WTC11 (cell line): Measurements from ENCODE around the gene ISG15. TPM values are rescaled to one million over a fixed set of nuclear protein-coding genes. Genes with fewer than 3 reads are reported as not detected.

Experiments used
- ATAC-seq: fragments of 200-7000 bp; cut with Tn5 transposase; 2 replicates; pipeline ENCODE4 v1.10.0; 2021; ENCODE audit warnings: mild to moderate bottlenecking, moderate library complexity
- CTCF ChIA-PET: fragments of 300-600 bp; sonication (Branson Sonifier 250); formaldehyde crosslinking; loops from one replicate; lab custom pipeline; 2021; ENCODE audit warnings: antibody characterized with exemption; lab: Charles Lee
- POLR2A ChIA-PET: fragments of 350-600 bp; sonication (Branson Sonifier 250); formaldehyde crosslinking; loops from one replicate; lab custom pipeline; 2021; ENCODE audit warnings: antibody characterized with exemption; lab: Charles Lee
- DNase-seq: peaks from one replicate; pipeline ENCODE4 v3.0.0; 2021; ENCODE audit warnings: low spot score
- H3K27ac Mint-ChIP-seq: 2 replicates; pipeline ENCODE4 v1.8.0; 2021; ENCODE audit warnings: mixed read lengths
- H3K27me3 Mint-ChIP-seq: 2 replicates; pipeline ENCODE4 v1.8.0; 2021; ENCODE audit warnings: low read depth, mild to moderate bottlenecking, moderate library complexity, mixed read lengths
- H3K36me3 Mint-ChIP-seq: 2 replicates; pipeline ENCODE4 v1.8.0; 2021; ENCODE audit warnings: mixed read lengths
- H3K4me1 Mint-ChIP-seq: 2 replicates; pipeline ENCODE4 v1.8.0; 2022; ENCODE audit warnings: mixed read lengths
- H3K4me3 Mint-ChIP-seq: 2 replicates; pipeline ENCODE4 v1.8.0; 2021; ENCODE audit warnings: mild to moderate bottlenecking, moderate library complexity, mixed read lengths
- H3K9me3 Mint-ChIP-seq: 2 replicates; pipeline ENCODE4 v1.8.0; 2021; ENCODE audit warnings: mixed read lengths
- ARID4B ChIP-seq: sonication (generic); formaldehyde crosslinking; IDR thresholded peaks from 2 replicates; pipeline ENCODE4 v1.8.0; 2023; ENCODE audit warnings: missing genetic modification reagents, mild to moderate bottlenecking, borderline replicate concordance
- ATF2 ChIP-seq: sonication (generic); formaldehyde crosslinking; IDR thresholded peaks from 2 replicates; pipeline ENCODE4 v1.8.1; 2022; ENCODE audit warnings: low read depth, missing genetic modification reagents, borderline replicate concordance
- E2F4 ChIP-seq: sonication (generic); formaldehyde crosslinking; IDR thresholded peaks from 2 replicates; pipeline ENCODE4 v1.8.1; 2022; ENCODE audit warnings: low read depth, mild to moderate bottlenecking, moderate library complexity, missing genetic modification reagents, borderline replicate concordance
- ELF4 ChIP-seq: sonication (generic); formaldehyde crosslinking; IDR thresholded peaks from 2 replicates; pipeline ENCODE4 v1.8.1; 2022; ENCODE audit warnings: low read depth, mild to moderate bottlenecking, moderate library complexity, missing genetic modification reagents
- ESRRA ChIP-seq: sonication (generic); formaldehyde crosslinking; IDR thresholded peaks from 2 replicates; pipeline ENCODE4 v1.8.1; 2022; ENCODE audit warnings: mild to moderate bottlenecking, missing genetic modification reagents, borderline replicate concordance
- GABPB1 ChIP-seq: sonication (generic); formaldehyde crosslinking; IDR thresholded peaks from 2 replicates; pipeline ENCODE4 v1.8.1; 2023; ENCODE audit warnings: mild to moderate bottlenecking, missing genetic modification reagents
- HMGXB4 ChIP-seq: sonication (generic); formaldehyde crosslinking; IDR thresholded peaks from 2 replicates; pipeline ENCODE4 v1.8.1; 2023; ENCODE audit warnings: mild to moderate bottlenecking, moderate library complexity, missing genetic modification reagents
- IRF2 ChIP-seq: sonication (generic); formaldehyde crosslinking; IDR thresholded peaks from 2 replicates; pipeline ENCODE4 v1.8.0; 2022; ENCODE audit warnings: low read depth, missing genetic modification reagents, borderline replicate concordance
- MLX ChIP-seq: sonication (generic); formaldehyde crosslinking; IDR thresholded peaks from 2 replicates; pipeline ENCODE4 v1.8.1; 2023; ENCODE audit warnings: mild to moderate bottlenecking, missing genetic modification reagents, moderate library complexity
- MYBL2 ChIP-seq: sonication (generic); formaldehyde crosslinking; IDR thresholded peaks from 2 replicates; pipeline ENCODE4 v1.8.1; 2023; ENCODE audit warnings: mild to moderate bottlenecking, moderate library complexity, missing genetic modification reagents
- NR1H2 ChIP-seq: sonication (generic); formaldehyde crosslinking; IDR thresholded peaks from 2 replicates; pipeline ENCODE4 v1.9.0; 2021; ENCODE audit warnings: mild to moderate bottlenecking, moderate library complexity, missing genetic modification reagents
- NR2C2 ChIP-seq: sonication (generic); formaldehyde crosslinking; IDR thresholded peaks from 2 replicates; pipeline ENCODE4 v1.8.0; 2022; ENCODE audit warnings: mild to moderate bottlenecking, missing genetic modification reagents
- OVOL2 ChIP-seq: fragments of 250-450 bp; sonication (Bioruptor Pico); IDR thresholded peaks from 2 replicates; pipeline ENCODE4 v1.9.0; 2021; ENCODE audit warnings: mild to moderate bottlenecking, borderline replicate concordance
- PRRX2 ChIP-seq: fragments of 250-450 bp; sonication (Bioruptor Pico); IDR thresholded peaks from 2 replicates; pipeline ENCODE4 v1.8.0; 2021; ENCODE audit warnings: mild to moderate bottlenecking
- SMAD3 ChIP-seq: sonication (generic); formaldehyde crosslinking; IDR thresholded peaks from 2 replicates; pipeline ENCODE4 v1.8.0; 2022; ENCODE audit warnings: missing genetic modification reagents, mild to moderate bottlenecking, borderline replicate concordance
- SP1 ChIP-seq: sonication (generic); formaldehyde crosslinking; conservative IDR thresholded peaks from 2 replicates; pipeline ENCODE4 v1.8.1; 2022; ENCODE audit warnings: missing genetic modification reagents
- ZNF121 ChIP-seq: sonication (generic); formaldehyde crosslinking; IDR thresholded peaks from 2 replicates; pipeline ENCODE4 v1.8.0; 2023; ENCODE audit warnings: missing genetic modification reagents
- ZNF423 ChIP-seq: fragments of 250-450 bp; sonication (Bioruptor Pico); IDR thresholded peaks from 2 replicates; pipeline ENCODE4 v2.1.2; 2022; ENCODE audit warnings: mild to moderate bottlenecking, moderate library complexity
- total RNA-seq: library from RNA; stranded (reverse); gene quantifications from 3 replicates; pipeline ENCODE4 v1.2.3, GENCODE V29; 2021

The ISG15 gene
- total RNA-seq, 1 experiment from 2014 or later, result 29.5 TPM

DNA sequence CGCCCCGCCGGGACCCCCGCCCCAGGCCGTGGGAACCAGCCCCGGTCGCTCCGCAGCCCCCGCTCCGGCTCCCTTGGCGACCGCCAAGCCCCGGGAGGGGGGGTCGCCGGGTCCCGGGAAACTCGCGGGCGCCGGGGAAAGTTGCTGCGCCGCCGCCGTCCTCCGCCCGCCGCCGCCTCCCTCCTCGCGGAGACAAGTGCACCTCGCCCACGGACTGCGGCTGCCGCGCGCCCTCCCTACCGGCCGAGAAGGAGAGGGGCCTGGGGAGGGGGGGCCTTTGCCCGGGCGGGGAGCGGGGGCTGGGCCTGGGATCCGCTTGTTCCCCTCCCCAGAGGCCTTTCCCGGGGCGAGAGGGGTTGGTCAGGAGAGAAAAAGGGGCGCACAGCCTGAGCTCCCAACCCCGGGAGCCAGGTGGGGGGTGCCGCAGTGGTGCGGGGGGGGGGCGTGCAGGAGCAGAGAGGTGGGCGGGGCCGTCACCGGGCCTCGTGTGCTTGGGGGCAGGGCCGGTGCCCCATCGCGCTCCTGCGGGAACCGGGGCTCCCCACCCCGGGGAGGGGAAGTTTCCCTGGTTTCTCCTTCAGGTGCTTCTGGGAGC, 7.2 kb downstream of the ISG15 start:
- Mint-ChIP-seq H3K4me1 (peaks cover 31% of the 10 kb centered on the region), H3K27ac (no peak overlapping the region), H3K36me3 (no peaks in the 10 kb centered on the region), H3K4me3 (peak overlapping the region; percentile 62), H3K27me3 (peaks cover 14% of the 10 kb centered on the region), H3K9me3 (0 out of 2 replicates have a peak, but pooled peaks cover 4% of the 10 kb centered on the region)
- ATAC-seq (no peak), DNase-seq (no peak)
- TF ChIP-seq HMGXB4 (CRISPR knock-in tag) (0 out of 2 replicates have a peak, but pooled peaks have one; percentile 21), ARID4B (CRISPR knock-in tag) (no peak), IRF2 (CRISPR knock-in tag) (no peak), PRRX2 (CRISPR knock-in tag) (no peak), SMAD3 (CRISPR knock-in tag) (no peak), MYBL2 (CRISPR knock-in tag) (no peak), NR2C2 (CRISPR knock-in tag) (no peak), ATF2 (no peak)
- ChIA-PET POLR2A (no interaction called here), CTCF (interaction anchor here (1.4 to 5.8 kb wide), 7 partner anchors 12 to 82 kb away, joined by 3 to 47 read pairs (median 7); no protein-coding TSS in a partner anchor)

DNA sequence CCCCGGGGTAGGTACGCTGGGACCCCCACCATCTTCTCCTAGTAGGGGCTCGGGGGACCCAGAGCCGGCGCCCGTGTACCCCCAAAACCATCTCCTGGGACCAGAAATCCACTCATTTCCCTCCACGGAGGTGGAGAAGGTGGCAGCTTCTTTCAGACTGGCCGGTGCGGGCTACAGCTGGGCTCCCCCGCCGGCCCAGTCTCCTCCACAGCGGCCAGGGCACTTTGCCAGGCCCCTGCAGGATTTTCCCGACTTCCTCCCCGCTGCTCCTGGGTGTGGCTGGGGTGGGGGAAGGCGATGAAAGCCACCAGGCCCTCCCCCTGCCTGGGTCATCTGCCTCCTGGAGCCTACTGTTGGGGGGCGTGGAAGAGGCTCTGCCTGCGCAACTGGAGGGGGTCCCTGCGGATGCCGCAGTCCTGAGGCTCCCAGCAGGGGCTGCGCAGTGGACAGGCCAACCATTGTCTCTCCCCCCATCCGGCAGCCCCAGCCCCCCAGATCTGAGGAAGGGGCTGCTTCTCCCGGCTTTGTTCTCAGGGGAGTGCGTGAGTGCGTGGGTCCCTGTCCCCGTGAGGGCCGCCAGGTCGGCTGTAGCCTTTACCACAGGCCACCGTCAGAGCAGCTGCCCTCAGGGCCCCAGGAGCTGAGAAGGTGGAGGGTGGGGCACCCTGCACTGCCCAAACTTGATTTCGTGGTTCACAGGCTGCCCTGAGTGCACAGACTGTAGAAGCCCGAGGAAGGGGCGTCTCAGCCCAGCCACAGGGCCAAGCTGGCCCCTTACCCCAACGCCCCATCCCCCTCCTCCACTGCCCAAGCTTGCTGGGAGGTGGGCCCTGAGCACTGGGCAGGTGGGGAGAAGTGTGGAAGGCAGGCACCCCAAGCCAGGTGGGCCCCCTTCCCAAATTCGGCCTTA, 8.0 kb downstream of the ISG15 start:
- Mint-ChIP-seq H3K27me3 (peaks cover 14% of the 10 kb centered on the region), H3K4me3 (peak overlapping the region; percentile 62), H3K27ac (no peak overlapping the region), H3K36me3 (no peaks in the 10 kb centered on the region), H3K9me3 (0 out of 2 replicates have a peak, but pooled peaks cover 4% of the 10 kb centered on the region), H3K4me1 (peaks cover 36% of the 10 kb centered on the region)
- no peak for DNase-seq
- TF ChIP-seq NR1H2 (CRISPR knock-in tag) (no peak), SP1 (CRISPR knock-in tag) (no peak), ZNF423 (0 out of 2 replicates have a peak, but pooled peaks have one; percentile 46)
- no peak for ATAC-seq
- ChIA-PET POLR2A (interaction anchor here (0.7 to 1.3 kb wide), 2 partner anchors 7 to 12 kb away, joined by 3 read pairs; partner anchors contain the start of gene ISG15), CTCF (interaction anchor here (0.8 to 5.8 kb wide), 7 partner anchors 12 to 43 kb away, joined by 3 to 47 read pairs (median 8); no protein-coding TSS in a partner anchor)

DNA sequence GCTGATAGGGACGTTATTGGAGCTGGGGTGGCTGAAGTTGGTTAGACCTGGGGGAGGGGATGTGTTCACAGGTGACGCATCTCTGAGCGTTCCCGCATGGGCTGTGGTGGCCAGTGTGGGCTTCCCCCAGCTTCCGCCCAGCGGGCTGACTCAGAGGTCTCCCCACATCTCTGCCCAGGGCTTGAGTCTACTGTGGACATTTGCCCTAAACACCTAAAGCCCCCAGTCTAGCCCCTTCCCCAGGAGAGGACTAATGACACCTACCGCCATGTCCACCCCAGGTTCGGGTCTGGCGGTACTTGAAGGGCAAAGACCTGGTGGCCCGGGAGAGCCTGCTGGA, 8.6 kb downstream of the ISG15 start:
- Mint-ChIP-seq H3K9me3 (0 out of 2 replicates have a peak, but pooled peaks cover 4% of the 10 kb centered on the region), H3K4me3 (no peak overlapping the region; the same call in 1 of the 2 replicates), H3K27me3 (peaks cover 10% of the 10 kb centered on the region), H3K27ac (no peak overlapping the region), H3K36me3 (no peaks in the 10 kb centered on the region), H3K4me1 (peaks cover 36% of the 10 kb centered on the region)
- DNase-seq, result no peak
- TF ChIP-seq OVOL2 (no peak), E2F4 (no peak), SP1 (CRISPR knock-in tag) (no peak), ELF4 (CRISPR knock-in tag) (no peak), PRRX2 (CRISPR knock-in tag) (no peak), ZNF121 (no peak), GABPB1 (no peak), ESRRA (CRISPR knock-in tag) (no peak), MLX (no peak)
- ChIA-PET POLR2A (interaction anchor here (1.3 kb wide), 1 partner anchor 8 kb away, joined by 3 read pairs; the partner anchor contains the start of gene ISG15), CTCF (interaction anchor here (0.8 to 5.8 kb wide), 5 partner anchors 11 to 42 kb away, joined by 3 to 47 read pairs (median 4); no protein-coding TSS in a partner anchor)
- ATAC-seq, result no peak
